HG03432 (cell line): Measurements from ENCODE around the gene LYST.

Experiments
- ATAC-seq: cut with Tn5 transposase; IDR thresholded peaks from one replicate; pipeline ENCODE4 v1.9.1; 2021; ENCODE audit warnings: mild to moderate bottlenecking, moderate library complexity; ENCODE audit not compliant: unreplicated experiment

The LYST gene

DNA sequence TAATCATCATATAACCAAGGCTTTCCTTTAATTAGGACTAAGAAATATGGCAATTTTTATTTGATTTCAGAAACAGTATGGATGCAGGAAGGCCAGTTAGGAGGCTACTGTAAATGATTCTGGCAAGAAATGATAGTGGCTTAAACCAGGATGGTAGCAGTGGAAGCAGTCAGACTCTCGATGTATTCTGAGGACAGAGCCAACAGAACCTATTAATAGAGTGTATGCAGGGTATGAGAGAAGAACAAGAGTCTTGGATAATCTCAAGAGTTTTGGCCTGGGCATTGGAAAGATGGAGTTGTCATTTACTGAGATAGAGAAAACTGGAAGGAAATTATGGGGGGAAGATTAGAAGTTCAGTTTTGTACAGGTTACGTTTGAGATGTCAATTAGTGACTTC is 143.8 kb downstream of the LYST start:
- ATAC-seq: no peak

DNA sequence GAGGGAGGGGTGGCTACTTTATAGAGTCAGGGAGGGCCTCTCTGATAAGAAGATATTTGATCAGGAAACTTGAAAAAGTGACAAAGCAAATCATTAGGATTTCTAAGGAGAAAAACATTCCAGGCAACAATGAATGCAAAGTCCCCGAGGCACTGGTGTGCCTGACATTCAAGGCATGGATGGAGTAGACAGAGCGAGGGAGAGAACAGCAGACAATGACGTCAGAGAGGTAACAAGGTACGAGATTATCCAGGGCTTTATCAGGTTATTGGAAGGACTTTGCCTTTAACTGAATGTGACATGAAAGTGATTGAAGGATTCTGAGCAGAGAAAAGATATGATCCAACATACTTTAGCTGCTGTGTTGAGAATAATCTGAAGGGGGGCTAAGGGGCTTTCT is 144.7 kb downstream of the LYST start:
- no peak for ATAC-seq

DNA sequence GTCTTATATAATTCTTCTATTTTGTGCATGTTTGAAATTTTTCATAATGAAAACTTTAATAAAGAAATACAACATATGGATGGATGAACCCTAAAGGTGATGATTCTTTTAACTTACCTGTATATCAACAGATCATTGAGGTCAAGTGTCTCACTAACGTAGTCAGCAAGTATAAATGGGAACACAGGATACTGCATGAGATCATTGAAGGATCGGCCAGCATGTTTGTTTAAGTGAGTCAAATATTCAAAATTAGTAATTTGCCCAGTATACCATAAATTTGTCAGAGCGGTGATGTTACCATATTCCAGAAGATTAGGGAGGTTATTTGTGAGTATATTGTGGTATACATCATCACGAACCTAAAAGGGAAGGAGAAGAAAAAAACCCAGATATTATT is 146.2 kb downstream of the LYST start:
- no peak for ATAC-seq

DNA sequence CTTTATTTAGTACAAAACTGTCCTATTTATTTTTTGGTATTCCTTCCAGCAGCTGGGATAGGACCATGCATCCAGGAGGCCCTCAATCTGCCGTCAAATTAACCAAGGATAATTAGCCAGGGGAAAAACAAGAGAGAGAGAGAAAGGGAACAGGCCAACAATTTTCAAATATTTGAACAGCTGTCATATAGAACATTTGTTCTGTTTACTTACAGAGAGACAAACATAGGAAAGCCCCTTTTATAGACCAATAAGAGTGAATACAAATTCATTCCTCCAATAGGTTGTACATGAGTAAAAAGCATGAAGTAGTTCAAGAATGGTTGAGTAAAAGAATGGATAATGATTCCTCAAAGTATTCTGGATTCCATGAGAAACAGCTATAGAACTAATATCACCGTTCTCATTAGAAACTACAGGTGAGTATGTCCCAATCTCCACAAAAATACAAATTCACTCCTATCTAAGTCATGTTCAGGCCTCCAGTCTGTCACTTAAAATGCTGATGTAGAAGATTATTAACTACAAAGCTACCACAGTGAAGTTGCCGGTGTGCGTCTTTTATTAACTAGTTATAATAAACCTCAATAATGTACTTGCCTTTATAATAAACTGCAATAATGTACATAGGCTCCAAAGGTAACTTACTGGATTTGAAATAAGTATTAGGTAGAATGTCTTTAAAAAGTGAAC is 152.4 kb downstream of the LYST start:
- ATAC-seq: no peak

DNA sequence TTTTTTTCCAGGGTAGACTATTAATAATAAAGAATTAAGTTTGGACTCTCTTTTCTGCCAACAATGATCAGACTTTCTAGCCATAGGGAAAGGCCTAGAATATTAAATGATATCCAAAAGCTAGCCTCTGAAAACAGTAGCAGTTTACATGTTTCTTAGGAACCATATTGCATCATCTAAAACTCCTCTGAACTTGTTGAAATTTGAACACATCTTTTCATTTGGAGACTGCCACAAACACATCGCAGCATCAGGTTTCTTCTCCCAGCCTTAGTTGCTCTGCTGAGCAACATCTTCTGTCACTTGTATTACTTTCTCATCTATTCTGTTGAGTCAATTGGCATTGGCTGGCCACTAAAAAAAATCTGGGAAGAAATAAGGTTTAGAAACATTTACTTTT is 153.9 kb downstream of the LYST start:
- ATAC-seq: no peak

DNA sequence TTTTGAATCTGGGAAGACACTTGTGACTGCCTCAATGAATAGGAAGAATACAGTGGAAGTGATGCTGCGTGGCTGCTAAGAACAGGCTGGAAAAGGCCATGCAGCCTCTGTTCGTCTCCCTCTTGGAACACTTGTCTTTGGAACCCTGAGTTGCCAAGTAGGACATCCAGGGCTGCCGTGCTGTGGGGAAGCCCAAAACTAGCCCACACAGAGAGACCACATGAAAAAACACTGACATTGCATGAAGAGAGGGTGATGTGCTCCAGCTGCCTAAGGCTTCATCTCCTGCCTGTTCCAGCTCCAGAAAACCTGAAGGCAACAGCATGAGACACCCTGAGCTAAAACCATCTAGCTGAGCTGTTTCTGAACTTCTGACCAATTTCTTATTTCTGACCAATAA is 156.0 kb downstream of the LYST start:
- no peak for ATAC-seq

DNA sequence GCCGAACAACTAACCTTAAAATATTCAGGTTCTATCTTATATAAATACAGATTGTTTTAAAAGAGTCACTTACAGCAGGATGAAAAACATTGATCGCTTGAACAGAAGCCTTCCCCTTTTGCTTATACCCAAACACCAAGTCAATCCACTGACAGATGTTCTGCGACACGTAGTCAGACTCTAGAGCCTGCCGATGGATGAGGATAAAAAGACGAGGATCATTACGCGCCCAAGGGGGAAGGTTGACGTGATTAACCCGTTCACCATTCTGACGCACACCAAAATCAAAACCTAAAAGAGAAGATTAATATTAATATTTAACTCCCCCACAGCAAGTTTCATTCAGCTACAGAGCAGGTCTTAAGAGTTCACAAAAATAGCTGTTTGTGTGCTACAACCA is 157.7 kb downstream of the LYST start:
- ATAC-seq: no peak

DNA sequence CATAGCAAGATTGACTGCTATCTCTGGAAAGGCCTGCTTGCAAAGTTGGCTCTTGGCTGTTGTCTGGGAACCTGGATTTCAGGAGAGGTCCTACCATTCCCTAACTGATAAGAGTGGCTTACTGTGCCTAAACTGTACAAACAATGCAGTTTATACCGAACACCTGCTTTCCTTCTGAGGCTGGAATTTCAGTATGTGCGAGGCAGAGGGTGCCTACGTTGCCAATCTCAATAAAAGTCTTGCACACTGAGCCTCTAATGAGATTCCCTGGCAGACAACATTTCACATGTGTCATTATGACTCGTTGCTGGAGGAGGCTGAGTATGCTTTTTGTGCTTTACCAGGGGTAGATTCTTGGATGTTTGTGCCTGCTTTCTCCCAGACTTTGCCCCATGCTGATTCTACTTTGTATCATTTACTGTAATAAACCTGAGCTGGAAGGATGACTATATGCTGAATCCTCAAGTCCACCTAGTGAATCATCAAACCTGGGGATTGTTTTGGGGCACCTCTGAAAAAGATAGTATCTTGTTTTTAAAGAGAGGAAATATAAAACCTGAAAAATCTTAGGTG is 158.2 kb downstream of the LYST start:
- no peak for ATAC-seq

DNA sequence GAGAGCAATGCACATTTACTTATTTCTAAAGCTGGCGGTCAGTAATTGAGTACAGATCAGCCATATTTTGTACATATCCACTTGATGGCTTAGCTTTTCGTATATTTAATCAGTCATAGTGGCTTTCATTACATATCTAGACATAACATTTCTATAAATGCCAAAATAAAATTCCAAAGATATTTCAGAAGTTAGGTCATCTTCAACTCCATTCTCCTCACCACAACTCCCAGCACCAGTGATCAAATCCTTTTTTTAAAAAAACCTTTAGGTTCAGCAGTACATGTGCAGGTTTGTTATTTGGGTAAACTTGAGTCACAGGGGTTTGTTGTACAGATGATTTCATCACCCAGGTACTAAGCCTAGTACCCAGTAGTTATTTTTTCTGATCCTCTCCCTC is 163.2 kb downstream of the LYST start:
- no peak for ATAC-seq

DNA sequence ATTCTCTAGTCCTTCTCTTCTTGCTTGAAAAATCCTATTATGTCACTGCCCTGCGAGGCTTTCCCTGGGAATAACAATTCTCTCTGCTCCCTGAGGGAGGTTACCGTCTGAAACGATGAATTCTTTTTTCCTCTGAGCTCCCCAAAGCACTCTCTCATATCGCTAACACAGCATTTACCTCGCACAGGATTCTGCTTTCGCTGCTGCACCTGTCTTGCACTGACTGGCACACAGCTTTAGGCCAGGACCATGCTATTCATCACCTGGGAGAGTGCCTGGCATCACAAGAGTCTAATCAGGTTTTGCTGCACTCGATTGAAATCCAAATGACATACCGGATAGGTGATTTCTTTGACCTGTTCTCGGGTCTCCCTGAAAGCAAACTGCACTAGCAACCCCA is 164.3 kb downstream of the LYST start:
- ATAC-seq: no peak

DNA sequence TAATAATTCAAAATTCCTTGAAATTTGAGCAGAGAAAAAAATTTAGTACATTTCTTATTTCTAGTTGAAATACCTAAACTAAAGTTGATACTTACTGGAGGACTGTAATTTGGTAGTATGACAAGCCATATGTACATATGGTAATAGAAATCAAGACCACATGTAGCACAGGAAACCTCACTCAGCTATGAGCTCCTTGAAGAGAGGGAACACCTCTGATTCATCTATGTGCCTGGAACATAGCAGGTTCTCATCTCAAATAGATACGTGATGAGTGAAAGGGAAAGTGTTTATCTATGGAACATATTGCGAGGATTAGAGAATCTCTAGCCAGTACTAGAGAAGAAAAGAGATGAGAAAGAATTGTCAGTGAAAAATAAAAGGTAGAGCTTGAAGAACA is 169.2 kb downstream of the LYST start:
- no peak for ATAC-seq

DNA sequence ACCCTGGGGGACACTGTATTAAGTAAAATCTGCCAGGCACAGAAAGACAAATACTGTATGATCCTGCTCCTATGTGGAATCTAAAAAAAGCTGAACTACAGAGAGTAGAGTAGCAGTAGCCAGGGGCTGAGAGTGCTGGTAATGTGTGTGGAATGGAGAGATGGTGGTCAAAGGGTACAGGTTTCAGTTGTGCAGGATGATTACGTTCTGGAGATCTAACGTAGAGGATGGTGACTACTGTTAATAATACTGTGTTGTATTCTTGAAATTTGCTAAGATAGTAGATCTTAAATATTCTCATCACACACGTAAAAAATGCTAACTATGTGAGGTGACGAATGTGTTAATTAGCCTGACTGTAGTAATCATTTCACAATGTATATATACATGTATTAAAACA is 177.3 kb downstream of the LYST start:
- no peak for ATAC-seq

DNA sequence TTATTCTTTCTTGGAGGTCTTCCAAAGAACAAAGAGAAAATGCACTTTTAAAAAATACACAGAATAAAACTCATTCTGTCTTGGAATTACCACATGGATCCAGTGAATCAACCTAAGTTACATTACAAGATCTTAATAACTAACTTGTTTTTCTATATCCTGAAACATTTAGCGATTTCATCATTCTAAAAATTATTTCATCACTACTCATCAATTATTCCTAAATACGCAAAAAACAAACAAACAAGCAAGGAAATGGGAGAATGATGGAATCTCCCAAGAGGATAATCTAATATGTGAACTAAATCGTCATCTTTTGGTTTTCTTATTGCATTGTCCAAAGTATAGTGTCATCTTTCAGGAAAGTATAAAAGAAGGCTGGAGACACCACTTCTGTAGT is 178.6 kb downstream of the LYST start:
- ATAC-seq: no peak

DNA sequence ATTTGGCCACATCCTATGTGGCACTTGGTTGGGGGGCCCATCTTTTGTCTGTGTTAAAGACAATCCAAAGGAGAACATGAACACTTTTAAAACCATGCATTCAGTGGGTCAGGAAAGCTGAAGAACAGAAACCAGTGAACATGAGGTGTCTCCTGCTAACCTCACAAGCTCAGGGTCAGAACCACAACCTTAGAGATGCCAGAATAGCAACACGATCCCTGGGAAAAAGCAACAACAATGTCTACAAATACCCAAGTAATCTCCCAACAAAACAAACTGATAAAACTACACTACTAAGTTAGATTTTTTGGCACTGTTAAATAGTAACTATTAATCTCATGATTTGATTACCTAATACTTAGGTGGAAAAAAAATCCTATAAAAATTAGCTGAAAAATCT is 183.1 kb downstream of the LYST start:
- ATAC-seq: no peak

DNA sequence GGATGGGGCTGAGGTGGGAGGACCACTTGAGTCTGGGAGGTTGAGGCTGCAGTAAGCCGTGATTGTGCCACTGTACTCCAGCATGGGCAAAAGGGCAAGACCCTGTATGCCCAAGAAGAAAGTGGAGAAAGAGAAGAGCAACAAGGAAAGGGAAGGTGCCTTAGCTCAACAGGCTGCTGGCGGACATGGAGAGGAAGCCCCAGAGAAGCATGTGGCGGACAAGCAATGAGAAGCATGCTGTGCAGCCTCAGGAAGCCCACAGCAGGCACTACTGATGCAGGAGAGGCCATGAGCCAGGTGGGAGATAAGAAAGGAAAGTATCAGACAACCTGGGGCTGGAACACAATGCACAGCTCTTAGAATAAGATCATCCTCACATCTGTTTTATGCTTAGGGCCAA is 184.5 kb downstream of the LYST start:
- no peak for ATAC-seq

DNA sequence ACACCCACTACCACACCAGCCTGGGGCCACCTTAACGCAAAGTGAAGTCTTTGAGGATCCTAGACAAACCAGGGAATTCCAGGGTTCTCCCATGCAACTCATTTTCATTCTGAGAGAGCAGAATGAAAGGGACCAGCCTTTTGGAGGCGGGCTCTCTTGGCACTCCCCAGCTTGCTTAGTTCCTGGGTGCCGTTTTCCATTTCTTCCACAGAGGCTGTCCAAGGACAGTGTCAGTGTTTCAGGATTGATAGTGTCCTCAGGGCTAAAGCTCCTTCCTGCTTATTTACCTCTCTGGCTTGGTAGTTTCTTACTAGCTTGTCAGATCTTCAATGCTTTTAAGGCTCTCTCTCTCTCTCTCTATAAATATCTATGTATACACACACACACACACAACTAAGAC is 187.1 kb downstream of the LYST start:
- ATAC-seq: no peak

DNA sequence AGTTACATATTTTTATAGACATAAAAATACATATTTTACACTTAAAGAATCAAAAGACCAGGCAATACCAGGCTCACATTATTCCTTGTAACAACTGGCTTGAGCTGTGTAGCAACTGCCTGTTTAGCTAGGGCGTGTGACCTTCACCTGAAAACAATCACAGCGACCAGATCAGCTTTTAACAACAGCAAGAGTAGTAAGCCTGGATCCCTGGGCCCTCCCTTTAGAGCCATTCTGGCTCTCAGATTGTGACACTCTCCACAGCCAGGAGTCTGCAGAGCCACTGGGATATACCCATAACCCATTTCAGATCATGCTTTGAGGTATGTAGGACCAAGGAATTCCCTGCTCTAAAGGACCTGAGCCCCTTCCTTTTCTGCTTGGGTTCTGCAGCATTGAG is 187.7 kb downstream of the LYST start:
- no peak for ATAC-seq

DNA sequence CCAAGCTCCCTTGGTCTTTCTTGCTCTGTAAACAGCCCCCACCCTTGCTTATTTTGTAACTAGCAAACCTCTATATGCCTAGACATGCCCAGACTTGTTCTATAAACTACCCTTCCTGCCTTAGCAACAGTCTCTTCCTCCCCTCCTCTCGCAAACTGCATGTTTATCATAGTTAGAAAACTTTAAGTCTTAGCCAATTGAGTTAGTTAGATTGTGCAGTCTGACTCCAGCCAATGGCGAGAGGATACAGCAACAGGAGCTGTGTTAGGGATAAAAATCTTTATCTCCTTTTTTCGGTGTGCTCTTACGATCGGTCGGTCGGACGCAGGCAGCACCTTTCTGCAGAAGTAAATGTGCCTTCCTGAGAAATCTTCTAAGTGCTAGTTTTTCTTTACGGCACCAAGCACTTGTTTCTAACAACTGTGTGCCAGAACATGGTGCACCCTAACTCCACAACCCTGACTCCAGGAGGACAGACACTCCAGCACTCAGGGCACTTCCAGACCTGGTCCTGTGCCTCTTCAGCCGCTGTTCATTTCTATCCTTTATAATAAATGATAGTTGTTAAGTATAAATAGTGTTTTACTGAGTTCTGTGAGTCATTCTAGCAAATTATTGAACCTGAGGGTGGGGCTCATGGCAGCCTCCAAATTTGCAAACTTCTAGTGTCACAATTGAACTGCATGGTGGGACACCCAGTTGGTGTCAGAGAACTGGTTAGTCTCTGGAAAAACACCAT is 191.4 kb downstream of the LYST start:
- no peak for ATAC-seq

DNA sequence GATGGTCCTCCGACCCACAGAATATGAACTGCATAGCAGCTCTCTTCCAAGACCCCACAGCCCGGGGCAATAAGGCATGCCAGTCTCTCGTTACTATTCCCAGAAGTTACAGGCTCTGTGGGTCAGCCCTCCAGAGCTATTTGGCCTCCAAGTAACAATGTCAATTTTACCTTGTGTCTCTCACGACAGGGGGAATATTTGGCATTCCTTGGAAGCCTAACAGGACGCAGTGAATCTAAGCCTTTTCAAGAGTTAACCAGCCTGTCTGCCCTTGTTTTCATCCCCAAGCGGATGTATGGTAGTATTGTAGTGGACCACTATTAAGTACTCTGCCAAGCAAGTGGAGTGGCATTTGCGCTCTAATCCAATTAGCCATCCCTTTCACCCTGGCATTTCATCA is 192.7 kb downstream of the LYST start:
- ATAC-seq: no peak

DNA sequence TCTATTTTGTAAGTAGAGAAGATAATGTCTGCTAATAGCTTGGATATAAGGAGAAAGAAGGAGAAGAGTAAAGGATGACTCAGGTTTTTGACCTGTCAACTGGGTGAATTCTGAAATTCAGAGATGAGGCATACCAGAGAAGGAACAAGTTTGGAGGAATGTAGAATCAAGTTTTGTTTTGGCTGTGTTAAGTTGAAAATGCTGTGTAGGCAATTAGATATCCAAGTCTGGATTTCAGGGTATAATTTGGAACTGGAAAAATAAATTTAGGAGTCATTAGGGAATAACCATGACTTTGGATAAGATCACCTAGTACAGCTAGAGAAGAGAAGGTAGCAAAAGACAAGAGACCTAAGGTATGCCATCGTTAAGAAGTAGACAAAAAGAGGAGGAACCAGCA is 194.7 kb downstream of the LYST start:
- ATAC-seq: no peak

DNA sequence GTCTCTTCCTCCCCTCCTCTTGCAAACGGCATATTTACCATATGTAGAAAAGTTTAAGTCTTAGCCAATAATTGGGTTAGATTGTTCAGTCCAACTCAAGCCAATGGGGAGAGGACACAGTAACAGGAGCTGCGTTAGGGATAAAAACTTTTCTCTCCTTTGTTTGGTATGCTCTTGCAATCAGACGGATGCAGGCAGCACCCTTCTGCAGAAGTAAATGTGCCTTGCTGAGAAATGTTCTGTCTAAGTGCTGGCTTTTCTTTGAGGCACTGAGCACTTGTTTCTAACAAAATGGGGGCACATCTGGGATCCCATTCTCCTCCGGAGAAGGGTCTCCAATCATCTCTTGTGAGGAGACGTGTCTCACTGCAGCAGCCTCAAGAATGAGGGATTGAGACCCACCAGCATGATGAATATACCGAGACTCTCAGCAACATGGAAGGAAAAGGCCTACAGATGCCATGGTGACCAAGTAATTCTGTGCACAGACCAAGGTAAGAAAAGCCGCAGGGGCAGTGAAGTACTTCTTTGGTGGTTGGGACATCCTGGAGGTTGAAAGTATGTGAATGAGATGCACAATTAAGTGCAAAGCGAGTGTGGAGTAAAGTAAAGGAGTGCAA is 196.4 kb downstream of the LYST start:
- no peak for ATAC-seq

DNA sequence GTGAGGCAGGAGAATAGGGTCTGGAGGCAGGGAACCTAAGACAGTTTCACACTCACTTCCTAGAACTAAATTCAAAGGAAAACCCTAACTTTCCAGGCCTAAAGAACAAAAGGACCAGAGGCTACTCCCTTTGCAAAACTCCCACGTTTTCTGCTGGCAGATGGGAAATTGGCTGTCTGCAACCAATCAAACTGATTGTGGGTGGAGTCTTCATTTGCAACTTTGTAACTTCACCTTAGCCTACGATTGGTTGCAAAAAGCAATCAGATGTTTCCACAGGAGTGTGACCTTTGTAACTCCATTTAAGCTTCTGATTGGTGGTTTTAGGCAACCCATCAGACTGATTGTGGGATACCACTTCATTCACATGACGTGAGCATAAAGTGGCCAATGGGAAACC is 197.4 kb downstream of the LYST start:
- no peak for ATAC-seq
